Epithelial cell of prostate (primary cell): Measurements from ENCODE around the gene MIEN1.
"Not testable (repeated sequence)": the region's sequence is repeated elsewhere in the genome, so short reads cannot be mapped to it uniquely, and the experiment has no call there.

Source experiments
- DNase-seq: peaks from one replicate; pipeline ENCODE4 v3.0.0-alpha.2; 2011; ENCODE audit warnings: low read depth, low spot score
- H3K27ac ChIP-seq: fragments of 450-650 bp; 2 replicates; pipeline ENCODE4 v1.5.1; 2017; ENCODE audit warnings: mild to moderate bottlenecking

Gene MIEN1, protein sequence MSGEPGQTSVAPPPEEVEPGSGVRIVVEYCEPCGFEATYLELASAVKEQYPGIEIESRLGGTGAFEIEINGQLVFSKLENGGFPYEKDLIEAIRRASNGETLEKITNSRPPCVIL

DNA sequence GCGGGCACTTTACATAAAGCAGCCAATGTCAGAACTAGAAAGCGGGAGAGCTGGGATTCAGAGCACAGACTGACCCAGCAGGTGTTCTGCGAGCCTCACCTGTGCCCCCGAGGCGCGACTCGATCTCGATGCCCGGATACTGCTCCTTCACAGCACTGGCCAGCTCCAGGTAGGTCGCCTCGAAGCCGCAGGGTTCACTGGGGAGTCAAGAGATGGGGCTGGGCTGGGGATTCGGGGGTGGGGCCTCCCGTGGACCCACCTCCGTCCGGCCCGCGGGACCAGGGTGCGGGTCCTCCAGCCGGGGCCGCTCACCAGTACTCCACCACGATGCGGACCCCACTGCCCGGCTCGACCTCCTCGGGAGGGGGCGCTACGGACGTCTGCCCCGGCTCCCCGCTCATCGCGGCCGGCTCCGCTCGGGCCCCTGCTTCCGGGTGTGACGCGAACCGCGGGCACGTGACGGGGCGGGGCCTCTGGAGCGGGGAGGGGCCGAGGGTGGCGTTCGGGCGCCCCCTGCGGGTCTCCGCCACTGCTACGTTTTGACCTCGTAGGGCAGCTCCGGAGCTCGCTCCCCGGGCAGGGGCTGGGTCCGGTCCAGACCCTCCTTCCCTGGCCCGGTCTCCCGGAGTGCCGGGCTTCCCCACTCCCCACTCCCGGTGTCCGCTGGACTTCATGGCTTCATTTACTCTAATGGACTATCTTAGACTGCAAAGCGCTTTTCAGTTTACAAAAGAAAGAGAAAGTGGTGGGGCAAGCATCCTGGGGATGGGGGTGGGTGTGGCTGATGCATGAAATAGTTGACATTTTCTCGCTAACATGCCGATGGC, at the start of gene MIEN1:
TSS of gene MIEN1 (minus strand) at position 438 of the 827 bp plus-strand sequence. CDS start at position 401, 37 bp downstream.
- H3K27ac ChIP-seq = peak within 1 kb of the TSS; percentile 61
- no peak for DNase-seq

DNA sequence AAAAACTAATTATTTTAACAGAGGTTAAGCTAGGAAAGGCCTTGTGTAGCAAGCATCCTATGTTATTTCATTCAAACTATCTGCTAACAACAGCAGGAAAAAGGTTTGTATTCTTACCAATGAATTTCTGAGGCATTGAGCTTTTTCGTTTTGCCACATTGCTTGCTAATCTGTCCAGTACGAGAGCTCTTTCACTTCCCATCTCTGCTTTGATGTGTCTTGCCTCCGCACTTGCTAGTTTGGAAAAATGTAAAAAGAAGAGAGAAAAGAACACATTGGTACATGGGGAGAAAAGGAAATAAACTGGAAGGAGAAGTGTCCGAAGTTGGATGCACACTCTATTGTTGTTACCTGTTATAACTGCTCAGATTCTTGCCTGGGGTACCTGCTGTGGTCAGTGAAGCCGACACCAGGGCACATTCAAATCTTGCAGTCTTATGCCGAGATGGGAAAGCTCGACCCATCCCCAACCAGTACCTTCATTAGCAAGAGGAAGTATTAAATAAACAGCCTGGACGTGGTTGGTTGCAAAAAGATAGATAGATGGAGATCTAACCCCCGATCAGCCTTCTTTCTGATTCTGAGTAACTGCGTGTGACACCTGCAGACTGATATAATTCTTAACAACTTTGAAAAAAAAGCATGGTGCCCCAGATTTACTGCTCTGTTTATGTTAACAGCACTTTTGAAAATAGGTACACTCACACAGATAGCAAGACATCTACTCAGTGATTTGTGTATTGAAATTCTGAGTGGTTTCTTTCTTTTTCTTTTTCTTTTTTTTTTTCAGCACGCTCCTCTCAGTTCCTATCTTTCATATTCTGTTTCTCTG, 47.4 kb upstream of the MIEN1 start:
- H3K27ac ChIP-seq = no peak overlapping the region
- DNase-seq = no peak

GRCh38 chr17:39776252-39776651, 45.9 kb upstream of the MIEN1 start:
- DNase-seq = no peak
- H3K27ac ChIP-seq = no peak overlapping the region

DNA sequence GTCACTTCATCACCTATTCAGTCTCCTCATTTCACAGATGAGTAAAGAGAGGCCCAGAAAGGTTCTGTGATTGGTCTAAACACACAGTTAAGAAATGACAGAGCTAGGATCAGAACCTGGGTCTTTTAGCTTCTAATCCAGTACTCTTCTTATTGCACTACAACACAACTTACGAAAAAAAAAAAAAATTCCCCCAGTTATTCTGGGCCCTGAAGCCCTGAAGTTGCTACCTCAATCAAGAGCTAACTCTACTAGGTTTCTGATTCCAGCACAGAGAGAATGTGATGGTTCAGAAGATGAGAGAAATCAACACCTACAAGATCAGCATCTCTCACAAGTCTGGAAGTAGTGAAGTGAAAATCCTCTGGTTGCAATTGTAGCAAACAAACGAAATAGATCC, 44.7 kb upstream of the MIEN1 start:
- no peak overlapping the region for H3K27ac ChIP-seq

DNA sequence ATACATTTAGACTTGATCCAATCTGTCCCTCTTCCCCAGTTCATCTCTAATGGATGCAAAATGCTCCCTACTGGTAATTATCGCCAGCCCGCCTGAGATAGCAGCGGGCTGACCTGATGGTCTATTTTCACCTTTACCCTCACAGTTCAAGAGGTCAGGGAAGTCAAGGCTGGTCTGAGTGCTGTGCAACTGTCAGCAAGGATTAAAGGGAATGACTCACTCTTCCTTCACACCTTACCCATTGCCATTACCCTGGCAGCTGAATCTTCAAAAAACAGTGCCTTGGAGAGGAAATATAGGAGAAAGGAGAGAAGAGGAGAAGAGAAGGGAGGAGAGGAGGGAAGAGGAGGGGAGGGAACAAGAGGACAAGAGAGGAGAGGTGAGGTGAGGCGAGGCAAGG, 43.7 kb upstream of the MIEN1 start:
- no peak overlapping the region for H3K27ac ChIP-seq
- DNase-seq = no peak

More for the DNA sequence above, 44.7 kb upstream of the MIEN1 start:
- no peak for DNase-seq

- DNase-seq = no peak
- H3K27ac ChIP-seq = no peak overlapping the region
Observed at GRCh38 chr17:39772987-39773934, 42.9 kb upstream of the MIEN1 start.

DNA sequence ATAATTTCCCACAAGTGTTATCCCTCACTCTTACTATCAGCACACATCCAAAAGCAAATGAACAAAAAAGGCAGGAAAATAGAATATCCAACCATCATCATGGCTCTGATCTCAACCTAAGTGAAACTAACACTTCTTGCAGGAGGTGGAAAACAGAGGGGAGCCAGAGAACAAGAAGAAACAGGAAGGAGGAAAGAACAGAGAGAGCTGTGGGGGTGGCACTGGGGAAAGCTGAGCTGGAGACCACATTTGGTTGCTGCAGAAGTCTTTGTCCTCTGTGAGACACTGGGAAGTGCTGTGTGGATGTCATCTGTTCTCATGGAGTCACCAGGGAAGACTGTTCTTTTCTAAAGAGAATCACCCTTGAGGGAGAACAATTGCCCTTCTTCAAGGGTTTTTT, 42.1 kb upstream of the MIEN1 start:
- no peak for DNase-seq
- H3K27ac ChIP-seq = no peak overlapping the region

DNA sequence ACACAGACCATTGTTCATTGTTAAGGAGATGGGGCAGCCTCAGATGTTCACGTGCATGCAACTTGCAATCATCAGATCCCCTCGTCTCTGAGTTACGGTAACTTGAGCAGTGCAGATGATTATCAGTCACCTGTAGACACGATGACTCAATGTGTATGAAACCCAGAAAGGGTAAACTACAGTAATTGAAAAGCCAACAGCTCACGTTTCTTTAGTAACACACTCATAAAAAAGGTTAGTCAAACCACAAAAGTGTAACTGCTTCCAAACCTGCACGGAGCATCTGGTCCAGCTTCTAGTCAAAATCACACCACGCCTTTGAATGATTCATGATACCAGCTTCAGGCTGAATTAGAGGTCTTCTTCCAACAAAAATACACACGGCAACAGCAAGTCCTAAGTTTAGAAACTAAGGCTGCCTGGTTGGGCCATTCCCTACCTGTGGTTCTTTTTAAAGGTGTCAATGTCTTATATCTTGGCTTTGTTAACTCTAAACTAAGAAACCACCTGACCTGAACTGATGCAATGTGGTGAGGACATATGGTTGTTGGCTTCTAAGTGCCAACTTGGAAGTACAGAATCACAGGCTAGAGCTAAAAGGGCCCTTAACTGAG, 39.7 kb upstream of the MIEN1 start:
- peak; percentile 99 for DNase-seq
- peak overlapping the region; percentile 30 for H3K27ac ChIP-seq

- DNase-seq = no peak
- H3K27ac ChIP-seq = no peak overlapping the region
Observed at GRCh38 chr17:39767147-39767546, 36.8 kb upstream of the MIEN1 start.

- no peak overlapping the region for H3K27ac ChIP-seq
- DNase-seq = no peak
Observed at GRCh38 chr17:39765766-39766165, 35.4 kb upstream of the MIEN1 start.

DNA sequence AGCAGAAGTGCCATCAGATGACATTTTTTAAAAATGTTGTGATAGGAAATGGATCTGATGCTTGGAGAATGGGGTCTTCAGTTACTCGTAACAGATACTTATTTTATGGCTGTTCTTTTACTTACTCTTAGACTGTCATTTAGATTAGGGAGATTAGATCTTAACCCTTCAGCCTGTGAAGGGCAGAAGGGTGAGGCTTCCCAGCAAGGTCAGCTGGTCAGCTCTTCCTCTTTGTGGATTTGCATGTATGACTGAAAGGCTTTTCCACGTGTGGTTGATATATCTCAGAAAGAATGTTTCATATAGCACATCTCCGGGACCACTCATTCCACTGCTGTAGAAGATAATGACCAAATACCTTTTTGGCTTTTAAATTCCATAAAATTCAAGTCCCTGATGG, 34.8 kb upstream of the MIEN1 start:
- no peak for DNase-seq
- no peak overlapping the region for H3K27ac ChIP-seq

DNA sequence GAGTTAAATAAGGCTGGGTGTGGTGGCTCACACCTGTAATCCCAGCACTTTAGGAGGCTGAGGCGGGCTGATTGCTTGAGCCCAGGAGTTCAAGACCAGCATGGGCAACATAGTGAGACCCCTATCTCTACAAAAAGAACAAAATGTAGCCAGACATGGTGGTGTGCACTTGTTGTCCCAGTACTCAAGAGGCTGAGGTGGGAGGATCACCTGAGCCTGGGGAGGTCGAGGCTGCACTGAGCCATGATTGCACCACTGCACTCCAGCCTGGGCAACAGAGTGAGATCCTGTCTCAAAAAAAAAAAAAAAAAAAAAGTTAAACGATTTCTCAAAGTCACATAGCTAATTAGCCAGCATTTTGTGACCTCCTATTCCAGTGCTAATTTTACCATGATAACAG, 33.8 kb upstream of the MIEN1 start:
- not testable (repeated sequence) for H3K27ac ChIP-seq, DNase-seq

DNA sequence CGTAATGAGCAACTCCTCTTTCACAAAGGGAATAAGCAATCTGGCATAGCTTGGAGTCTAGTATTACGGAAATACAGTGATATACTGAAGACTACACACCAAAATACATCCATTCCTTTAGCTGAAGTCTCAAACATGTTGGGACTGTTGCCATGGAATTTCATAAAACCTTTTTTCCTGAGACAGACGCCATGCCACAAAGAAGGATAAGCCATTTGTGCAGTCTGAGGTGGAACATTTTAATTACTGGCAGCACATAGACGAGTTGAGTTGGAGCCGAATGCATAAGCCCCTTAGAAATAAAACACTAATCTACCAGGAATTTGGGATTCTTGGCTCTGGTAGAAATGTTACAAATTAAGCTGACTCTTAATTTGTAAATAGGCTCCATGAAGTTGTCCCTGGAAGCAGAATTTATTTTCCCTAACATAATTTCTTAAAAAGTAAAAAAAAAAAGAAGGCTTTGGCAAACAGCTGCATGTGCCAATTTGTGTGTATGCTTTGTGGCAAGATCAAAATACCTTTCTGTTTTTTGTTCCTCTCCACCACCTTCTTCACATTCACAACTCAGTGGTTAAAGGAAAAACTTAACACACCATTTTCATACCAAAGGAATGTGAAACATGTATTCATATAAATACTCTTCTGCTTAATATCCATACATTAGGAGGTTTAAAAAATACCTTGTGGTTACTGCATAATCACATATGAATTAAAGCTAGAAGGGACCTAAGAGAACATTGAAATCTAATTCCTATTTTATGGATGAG, 32.9 kb upstream of the MIEN1 start:
- no peak overlapping the region for H3K27ac ChIP-seq
- no peak for DNase-seq

DNA sequence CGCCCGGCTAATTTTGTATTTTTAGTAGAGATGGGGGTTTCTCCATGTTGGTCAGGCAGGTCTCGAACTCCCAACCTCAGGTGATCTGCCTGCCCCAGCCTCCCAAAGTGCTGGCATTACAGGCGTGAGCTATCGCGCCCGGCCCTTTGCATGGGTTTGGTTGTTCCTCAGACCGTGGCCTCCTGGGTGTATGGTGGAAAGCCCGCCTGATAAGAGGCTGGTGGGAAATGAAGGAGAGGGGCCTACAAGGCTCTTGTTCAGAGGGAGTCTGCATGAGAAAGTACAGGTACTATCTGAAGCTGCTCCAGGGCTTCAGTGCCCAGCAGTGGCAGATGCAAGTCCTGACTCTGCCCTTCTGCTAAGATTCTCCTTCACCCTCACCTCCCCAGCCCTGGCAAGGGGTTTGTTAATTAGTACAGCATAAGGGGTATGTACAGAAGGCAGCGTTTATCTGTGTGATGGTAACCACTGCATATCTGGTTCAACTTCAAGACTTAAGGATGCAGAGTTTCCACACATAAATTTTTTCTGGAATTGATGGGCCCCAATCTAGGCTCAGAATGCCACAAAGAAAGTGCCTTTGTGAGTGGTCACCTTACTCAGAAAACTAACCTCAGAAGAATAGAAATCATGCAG, 31.6 kb upstream of the MIEN1 start:
- no peak for DNase-seq

DNA sequence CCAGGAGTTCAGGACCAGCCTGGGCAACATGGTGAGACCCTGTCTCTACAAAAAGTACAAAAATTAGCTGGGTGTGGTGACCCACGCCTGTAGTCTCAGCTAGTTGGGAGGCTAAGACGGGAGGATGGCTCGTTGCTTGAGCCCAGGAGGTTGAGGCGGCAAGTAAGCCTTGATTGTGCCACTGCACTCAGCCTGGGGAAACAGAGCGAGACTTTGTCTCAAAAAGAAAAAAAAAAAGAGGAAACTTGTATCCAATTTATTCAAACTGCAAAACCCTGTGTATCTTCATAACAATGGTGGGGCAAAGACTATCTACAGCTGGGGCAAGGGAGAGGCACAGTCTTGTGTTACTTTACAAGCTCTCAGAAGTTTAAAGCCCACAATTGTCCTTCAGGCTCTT, 28.9 kb upstream of the MIEN1 start:
- H3K27ac ChIP-seq = no peak overlapping the region
- DNase-seq = no peak

More for the DNA sequence above, 31.6 kb upstream of the MIEN1 start:
- H3K27ac ChIP-seq = no peak overlapping the region

DNA sequence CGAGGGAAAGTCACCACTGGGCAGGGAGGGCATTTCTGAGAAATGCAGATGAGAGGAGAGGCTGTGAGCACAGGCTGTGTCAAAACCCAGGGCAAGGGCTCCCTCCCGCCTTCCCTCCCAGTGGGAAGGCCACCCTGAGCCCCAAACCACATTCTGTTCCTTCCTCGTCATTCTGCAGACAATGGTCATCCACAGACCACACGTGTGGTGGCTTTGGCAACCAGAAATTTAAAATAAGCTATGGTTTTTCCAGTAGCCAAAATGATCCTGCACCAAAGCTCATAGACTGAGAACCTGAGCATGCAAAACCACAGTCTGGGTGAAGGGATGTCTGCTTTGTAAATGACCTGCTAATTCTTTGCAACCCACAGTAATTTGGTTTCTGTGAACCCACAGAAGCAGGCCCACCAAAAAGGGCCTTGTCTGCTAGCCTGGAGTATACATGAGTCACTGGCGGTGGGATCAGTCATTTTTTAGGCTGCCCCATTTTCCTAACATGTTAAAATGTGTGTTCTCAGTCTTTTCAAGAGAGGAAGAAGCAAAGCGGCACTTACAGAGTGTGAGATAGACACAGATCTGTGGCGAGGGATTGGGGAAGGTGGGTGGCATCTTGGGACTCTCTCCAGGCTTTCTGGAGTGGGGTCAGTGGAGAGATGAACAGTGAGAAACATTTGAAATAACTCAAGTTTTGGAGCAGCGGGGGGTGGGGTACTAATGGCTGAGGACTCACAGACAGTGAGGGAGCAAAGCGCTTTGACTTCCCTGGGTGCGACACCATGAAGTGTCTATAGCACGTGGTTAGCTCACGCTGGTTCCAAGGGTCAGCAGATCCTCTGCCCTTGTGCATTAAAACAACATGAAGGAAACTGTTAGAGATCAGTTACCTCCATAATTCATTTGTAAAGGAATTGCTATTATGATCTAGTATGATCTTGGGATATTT, 27.9 kb upstream of the MIEN1 start:
- no peak overlapping the region for H3K27ac ChIP-seq
- DNase-seq = no peak

GRCh38 chr17:39757176-39757662, 26.9 kb upstream of the MIEN1 start:
- DNase-seq = no peak

More at GRCh38 chr17:39757176-39757662, 26.9 kb upstream of the MIEN1 start:
- no peak overlapping the region for H3K27ac ChIP-seq
